Vagina (tissue), 2 donors: ENCODE data around the gene NUBPL. TPM values are rescaled to one million over a fixed set of nuclear protein-coding genes. Genes with fewer than 3 reads are reported as not detected.

ENCODE experiments used
- DNase-seq, 2 donors: peaks; one replicate each; pipeline ENCODE4 v3.0.0-alpha.2; 2017; ENCODE audit errors: extremely low spot score in 2 of 2
- H3K27ac ChIP-seq: fragments of 200-600 bp; sonication (generic); one replicate; pipeline ENCODE4 v1.5.1; 2019
- H3K27me3 ChIP-seq: fragments of 200-600 bp; sonication (generic); one replicate; pipeline ENCODE4 v1.5.1; 2019
- H3K36me3 ChIP-seq, 2 donors: fragments of 200-600 bp; sonication (generic); one replicate each; pipeline ENCODE4 v1.5.1; 2017 to 2019
- H3K4me1 ChIP-seq: fragments of 200-600 bp; sonication (generic); one replicate; pipeline ENCODE4 v1.5.1; 2019
- H3K4me3 ChIP-seq, 2 donors: fragments of 200-600 bp; sonication (generic); 1 replicate in 1 of 2; 2 replicates in 1 of 2; pipeline ENCODE4 v1.5.1; 2016 to 2019
- H3K9me3 ChIP-seq: fragments of 200-600 bp; sonication (generic); one replicate; pipeline ENCODE4 v1.5.1; 2019
- POLR2A ChIP-seq, 2 donors: fragments of 450-650 bp; IDR thresholded peaks; one replicate each; pipeline ENCODE4 v1.6.1; 2017; ENCODE audit warnings: antibody characterized with exemption in 2 of 2, mild to moderate bottlenecking in 2 of 2, moderate library complexity in 2 of 2
- POLR2AphosphoS5 ChIP-seq, 2 donors: sonication (generic); formaldehyde crosslinking; IDR thresholded peaks; one replicate each; pipeline ENCODE4 v1.9.0; 2017; ENCODE audit warnings: antibody characterized with exemption in 2 of 2, mild to moderate bottlenecking in 2 of 2, low read depth in 1 of 2; ENCODE audit not compliant: insufficient read depth in 1 of 2
- intact Hi-C: fragments of 100-400 bp; cut with DNase I; formaldehyde crosslinking; loops from one replicate; pipeline ENCODE4 v1.15.1; 2023
- total RNA-seq: library from RNA; depleted of rRNA; stranded (reverse); fragments of >200 nt; gene quantifications from one replicate; pipeline ENCODE4 v1.2.3, GENCODE V29; 2016
- TF ChIP-seq, protein P1 (sequence below), 3 experiments: fragments of 450-650 bp in 2 of 3; fragments of 200-600 bp in 1 of 3; sonication (generic) in 1 of 3; IDR thresholded peaks; one replicate each; pipeline ENCODE4 v1.5.1; 2017 to 2019; ENCODE audit warnings: antibody characterized with exemption in 3 of 3, mild to moderate bottlenecking in 2 of 3, moderate library complexity in 2 of 3

The NUBPL gene
- total RNA-seq, 1 donor from 2014 or later, result 8.6 TPM

DNA sequence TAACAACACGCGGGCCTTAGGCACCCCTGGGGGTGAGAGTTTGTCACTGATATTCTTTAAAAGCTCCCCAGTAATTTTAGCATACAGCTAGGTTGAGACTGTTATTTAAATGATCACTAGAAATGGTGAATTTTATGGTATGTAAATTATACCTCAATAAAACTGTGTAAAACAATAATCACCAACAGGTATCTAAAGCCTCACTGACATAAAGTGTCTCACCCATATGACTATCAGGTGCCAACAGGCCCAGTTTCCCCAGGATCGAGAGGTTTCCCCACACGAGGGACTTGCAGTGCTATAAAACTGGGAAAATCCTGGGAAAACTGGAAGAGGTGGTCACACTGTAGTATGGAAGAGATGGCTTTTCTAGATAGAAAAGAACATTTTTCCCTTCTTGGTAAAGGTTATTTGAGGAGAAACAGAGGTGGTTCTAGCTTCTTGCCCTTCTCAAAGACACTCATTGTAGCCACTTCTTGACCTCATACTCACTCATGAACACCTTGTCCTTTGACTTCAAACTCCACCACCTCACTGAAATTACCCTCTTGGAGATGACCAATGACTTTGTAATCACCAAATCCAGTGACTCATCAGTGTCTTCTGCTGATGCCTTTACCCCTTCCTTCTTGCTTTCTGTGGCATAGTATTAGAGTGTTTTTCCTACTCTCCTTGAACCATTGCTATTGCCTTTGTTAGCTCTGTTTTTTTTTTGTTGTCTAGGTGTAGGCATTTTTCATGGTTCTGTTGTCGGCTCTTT, 24.8 kb upstream of the NUBPL start:
- intact Hi-C loops, result no loop called here
- H3K4me1 ChIP-seq, result no peaks in the 10 kb centered on the region
- no peak overlapping the region for H3K27ac ChIP-seq
- TF ChIP-seq POLR2A (IDR thresholded peaks at IDR 0.05), result no peak
- TF ChIP-seq, protein P1, sequence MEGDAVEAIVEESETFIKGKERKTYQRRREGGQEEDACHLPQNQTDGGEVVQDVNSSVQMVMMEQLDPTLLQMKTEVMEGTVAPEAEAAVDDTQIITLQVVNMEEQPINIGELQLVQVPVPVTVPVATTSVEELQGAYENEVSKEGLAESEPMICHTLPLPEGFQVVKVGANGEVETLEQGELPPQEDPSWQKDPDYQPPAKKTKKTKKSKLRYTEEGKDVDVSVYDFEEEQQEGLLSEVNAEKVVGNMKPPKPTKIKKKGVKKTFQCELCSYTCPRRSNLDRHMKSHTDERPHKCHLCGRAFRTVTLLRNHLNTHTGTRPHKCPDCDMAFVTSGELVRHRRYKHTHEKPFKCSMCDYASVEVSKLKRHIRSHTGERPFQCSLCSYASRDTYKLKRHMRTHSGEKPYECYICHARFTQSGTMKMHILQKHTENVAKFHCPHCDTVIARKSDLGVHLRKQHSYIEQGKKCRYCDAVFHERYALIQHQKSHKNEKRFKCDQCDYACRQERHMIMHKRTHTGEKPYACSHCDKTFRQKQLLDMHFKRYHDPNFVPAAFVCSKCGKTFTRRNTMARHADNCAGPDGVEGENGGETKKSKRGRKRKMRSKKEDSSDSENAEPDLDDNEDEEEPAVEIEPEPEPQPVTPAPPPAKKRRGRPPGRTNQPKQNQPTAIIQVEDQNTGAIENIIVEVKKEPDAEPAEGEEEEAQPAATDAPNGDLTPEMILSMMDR (IDR thresholded peaks at IDR 0.05), result no peak
- no peak for TF ChIP-seq POLR2AphosphoS5 (IDR thresholded peaks at IDR 0.05; ENCODE audit: insufficient read depth in 1 of 2, low read depth in 1 of 2)
- H3K4me3 ChIP-seq, result no peak overlapping the region
- H3K27me3 ChIP-seq, result no peaks in the 10 kb centered on the region
- no peaks in the 10 kb centered on the region for H3K36me3 ChIP-seq
- H3K9me3 ChIP-seq, result no peaks in the 10 kb centered on the region
- no peak for DNase-seq

- DNase-seq, result no peak
- Histone ChIP-seq H3K27me3 (no peaks in the 10 kb centered on the region), H3K36me3 (no peaks in the 10 kb centered on the region), H3K27ac (no peak overlapping the region), H3K9me3 (no peaks in the 10 kb centered on the region), H3K4me1 (no peaks in the 10 kb centered on the region), H3K4me3 (no peak overlapping the region)
- TF ChIP-seq, protein P1 (IDR thresholded peaks at IDR 0.05), result no peak
- TF ChIP-seq POLR2AphosphoS5 (IDR thresholded peaks at IDR 0.05; ENCODE audit: insufficient read depth in 1 of 2, low read depth in 1 of 2) (no peak), POLR2A (IDR thresholded peaks at IDR 0.05) (no peak)
- intact Hi-C loops, result no loop called here
Measured at GRCh38 chr14:31541702-31542101, 19.5 kb upstream of the NUBPL start.

GRCh38 chr14:31543969-31544799, 17.0 kb upstream of the NUBPL start:
- Histone ChIP-seq H3K27me3 (no peaks in the 10 kb centered on the region), H3K36me3 (no peaks in the 10 kb centered on the region), H3K9me3 (no peaks in the 10 kb centered on the region), H3K4me3 (no peak overlapping the region), H3K27ac (no peak overlapping the region), H3K4me1 (no peaks in the 10 kb centered on the region)
- no peak for DNase-seq
- intact Hi-C loops, result no loop called here
- TF ChIP-seq POLR2AphosphoS5 (IDR thresholded peaks at IDR 0.05; ENCODE audit: insufficient read depth in 1 of 2, low read depth in 1 of 2) (no peak), POLR2A (IDR thresholded peaks at IDR 0.05) (no peak)
- TF ChIP-seq, protein P1 (IDR thresholded peaks at IDR 0.05), result no peak

DNA sequence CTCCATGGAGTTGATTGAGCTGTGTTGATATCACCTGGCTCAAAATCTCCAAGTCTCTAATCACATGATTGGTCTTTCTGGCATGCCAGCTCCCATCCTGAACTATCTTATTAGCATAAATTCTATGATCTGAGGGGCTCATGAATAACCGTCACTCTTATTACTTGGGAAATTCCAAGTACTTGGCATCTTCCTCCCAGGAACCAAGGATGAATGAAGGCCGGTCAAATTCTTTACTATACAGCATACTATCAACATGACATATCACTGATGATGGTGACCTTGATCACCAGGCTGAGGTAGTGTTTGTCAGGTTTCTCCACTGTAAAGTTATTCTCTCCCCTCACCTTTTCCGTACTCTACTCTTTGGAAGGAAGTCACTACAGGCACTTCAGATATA, 16.4 kb upstream of the NUBPL start:
- Histone ChIP-seq H3K36me3 (no peaks in the 10 kb centered on the region), H3K27me3 (no peaks in the 10 kb centered on the region), H3K27ac (no peak overlapping the region), H3K4me1 (no peaks in the 10 kb centered on the region), H3K4me3 (no peak overlapping the region), H3K9me3 (no peaks in the 10 kb centered on the region)
- TF ChIP-seq POLR2AphosphoS5 (IDR thresholded peaks at IDR 0.05; ENCODE audit: insufficient read depth in 1 of 2, low read depth in 1 of 2), result no peak
- intact Hi-C loops, result no loop called here
- no peak for DNase-seq

GRCh38 chr14:31545328-31545727, 15.9 kb upstream of the NUBPL start:
- H3K4me1 ChIP-seq, result no peaks in the 10 kb centered on the region
- H3K9me3 ChIP-seq, result no peaks in the 10 kb centered on the region
- TF ChIP-seq POLR2A (IDR thresholded peaks at IDR 0.05) (no peak), POLR2AphosphoS5 (IDR thresholded peaks at IDR 0.05; ENCODE audit: insufficient read depth in 1 of 2, low read depth in 1 of 2) (no peak)
- TF ChIP-seq, protein P1 (IDR thresholded peaks at IDR 0.05), result no peak
- no peak overlapping the region for H3K27ac ChIP-seq
- intact Hi-C loops, result no loop called here
- no peaks in the 10 kb centered on the region for H3K27me3 ChIP-seq
- no peak overlapping the region for H3K4me3 ChIP-seq
- DNase-seq, result no peak
- H3K36me3 ChIP-seq, result no peaks in the 10 kb centered on the region
